Measurements from ENCODE around the gene ABCG2.
A peak's percentile ranks its signal among the peaks of the same experiment; 100 is the strongest.

Gene ABCG2

DNA sequence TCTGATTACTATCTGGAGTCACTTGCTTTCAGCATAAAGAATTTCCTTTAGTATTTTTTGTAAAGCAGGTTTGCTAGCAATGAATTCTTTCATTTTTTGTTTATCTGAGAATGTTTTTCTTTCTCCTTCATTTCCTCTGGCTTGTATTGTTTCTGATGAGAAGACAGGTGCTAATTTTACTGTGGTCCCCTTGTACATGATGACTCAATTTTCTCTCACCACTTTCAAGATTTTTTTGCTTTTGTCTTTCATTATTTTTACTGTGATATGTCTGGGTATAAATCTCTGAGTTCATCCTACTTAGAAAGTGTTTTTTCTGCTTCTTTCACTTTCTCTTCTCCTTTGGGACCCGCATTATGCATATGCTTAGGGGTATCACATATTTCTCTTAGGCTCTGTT is 88.4 kb downstream of the ABCG2 start:
- DNase-seq (ENCODE audit: low spot score) = no peak
- FAIRE-seq = no peak

GRCh38 chr4:88064410-88064809 is 94.0 kb downstream of the ABCG2 start:
- DNase-seq (ENCODE audit: low spot score) = no peak
- FAIRE-seq = no peak

DNA sequence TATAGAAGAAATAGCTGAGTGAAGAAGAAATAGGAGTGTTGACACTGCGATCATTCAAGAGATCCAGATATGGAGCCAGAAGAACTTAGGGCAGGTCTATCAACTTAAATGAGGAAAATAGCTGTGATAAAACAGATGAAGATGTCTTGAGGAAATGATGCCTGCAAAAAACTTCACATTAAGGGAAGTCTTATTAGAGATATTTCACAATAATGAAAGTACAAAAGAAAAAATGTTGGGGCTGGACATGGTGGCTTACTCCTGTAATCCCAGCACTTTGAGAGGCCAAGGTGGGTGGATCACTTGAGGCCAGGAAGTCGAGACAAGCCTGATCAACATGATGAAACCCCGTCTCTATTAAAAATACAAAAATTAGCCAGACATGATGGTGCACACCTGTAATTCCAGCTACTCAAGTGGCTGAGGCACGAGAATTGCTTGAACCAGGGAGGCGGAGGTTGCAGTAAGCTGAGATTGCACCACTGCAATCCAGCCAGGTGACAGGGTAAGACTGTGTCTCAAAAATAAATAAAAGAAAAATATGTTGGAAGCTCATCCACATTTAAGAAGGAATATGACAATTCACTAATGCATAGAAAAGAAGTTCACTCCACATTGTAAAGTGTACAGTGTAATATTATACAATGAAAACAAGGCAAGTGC is 94.7 kb downstream of the ABCG2 start:
- FAIRE-seq = no peak

DNA sequence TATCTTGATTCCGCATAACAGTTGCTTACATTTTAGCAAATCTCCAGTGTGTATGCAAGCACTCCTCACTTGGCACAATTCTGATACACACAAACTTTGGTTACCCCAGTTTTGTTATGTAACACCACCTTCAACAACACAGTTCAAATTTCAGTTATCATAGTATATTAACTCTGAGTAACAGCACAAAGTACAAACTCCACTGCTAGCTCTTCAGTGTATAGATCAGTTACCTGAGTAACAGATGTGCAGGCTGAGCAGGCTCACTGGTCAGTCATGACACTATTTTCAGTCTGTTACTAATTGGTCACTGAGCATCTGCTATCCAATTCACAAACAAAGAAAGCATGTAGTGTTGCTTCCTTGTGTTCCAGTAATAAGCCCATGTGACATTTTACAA is 95.6 kb downstream of the ABCG2 start:
- DNase-seq (ENCODE audit: low spot score) (no peak), FAIRE-seq (no peak)

More for the DNA sequence above, 94.7 kb downstream of the ABCG2 start:
- DNase-seq (ENCODE audit: low spot score) = no peak

GRCh38 chr4:88062311-88062710 is 96.1 kb downstream of the ABCG2 start:
- FAIRE-seq (no peak), DNase-seq (ENCODE audit: low spot score) (no peak)

DNA sequence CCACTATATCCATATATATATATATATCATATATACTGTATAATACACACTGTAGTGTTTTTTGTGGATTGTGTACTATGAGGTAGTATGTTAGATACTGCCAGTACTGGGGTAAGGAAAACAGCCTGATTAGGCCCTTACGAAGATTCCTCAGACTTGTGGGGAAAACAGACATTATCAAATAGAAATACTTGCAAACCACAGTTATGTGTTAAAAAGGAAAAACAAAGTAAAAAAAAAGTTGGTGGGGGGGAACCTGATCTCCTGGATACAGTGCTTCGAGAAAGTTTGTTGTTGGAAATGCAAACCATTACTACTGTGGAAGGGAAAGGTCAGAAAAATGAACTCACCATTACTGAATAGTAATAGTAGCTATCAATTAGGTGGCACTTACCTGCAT is 98.0 kb downstream of the ABCG2 start:
- FAIRE-seq = no peak

GRCh38 chr4:88059766-88060165 is 98.7 kb downstream of the ABCG2 start:
- FAIRE-seq (no peak), DNase-seq (ENCODE audit: low spot score) (no peak)

More for the DNA sequence above, 98.0 kb downstream of the ABCG2 start:
- no peak for DNase-seq (ENCODE audit: low spot score)

DNA sequence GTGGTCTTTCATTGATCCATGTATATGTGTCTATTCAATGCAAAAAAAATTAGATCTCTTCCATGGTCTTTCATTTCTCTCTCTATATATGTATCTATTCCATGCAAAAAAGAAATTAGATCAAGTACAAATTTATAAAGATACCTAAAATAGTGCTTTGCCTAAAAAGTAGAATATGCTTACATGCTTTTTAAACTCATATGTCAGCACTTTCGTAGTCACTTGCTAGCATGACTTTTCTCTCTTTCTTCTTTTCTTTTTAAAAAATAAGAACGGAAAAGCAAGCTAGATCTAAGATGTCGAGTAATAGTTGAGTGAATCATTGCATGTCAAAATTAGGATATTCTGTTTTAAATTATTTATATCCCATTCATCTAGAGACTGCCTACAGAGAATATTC is 100.1 kb downstream of the ABCG2 start:
- no peak for FAIRE-seq
- DNase-seq (ENCODE audit: low spot score) = no peak

DNA sequence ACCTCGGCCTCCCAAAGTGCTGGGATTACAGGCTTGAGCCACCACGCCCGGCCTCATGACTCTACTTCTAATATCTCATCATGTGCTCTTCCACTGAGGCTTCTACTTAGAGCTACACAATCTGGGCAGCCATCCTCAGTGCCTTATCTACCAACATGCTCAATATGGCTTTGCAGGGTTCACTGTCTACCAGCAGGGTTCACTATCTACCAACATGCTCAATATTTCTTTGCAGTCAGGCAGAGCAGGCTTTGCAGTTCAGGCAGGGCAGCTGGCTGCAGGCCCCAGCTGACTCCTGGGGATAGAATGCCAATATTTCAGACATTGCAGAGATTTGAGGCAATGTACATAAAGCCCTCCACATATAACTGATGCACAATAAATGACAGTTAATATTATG is 103.5 kb downstream of the ABCG2 start:
- DNase-seq (ENCODE audit: low spot score) (peak; percentile 35), FAIRE-seq (no peak)

GRCh38 chr4:88054229-88054628 is 104.2 kb downstream of the ABCG2 start:
- DNase-seq (ENCODE audit: low spot score) (peak; percentile 57), FAIRE-seq (peak; percentile 57)

DNA sequence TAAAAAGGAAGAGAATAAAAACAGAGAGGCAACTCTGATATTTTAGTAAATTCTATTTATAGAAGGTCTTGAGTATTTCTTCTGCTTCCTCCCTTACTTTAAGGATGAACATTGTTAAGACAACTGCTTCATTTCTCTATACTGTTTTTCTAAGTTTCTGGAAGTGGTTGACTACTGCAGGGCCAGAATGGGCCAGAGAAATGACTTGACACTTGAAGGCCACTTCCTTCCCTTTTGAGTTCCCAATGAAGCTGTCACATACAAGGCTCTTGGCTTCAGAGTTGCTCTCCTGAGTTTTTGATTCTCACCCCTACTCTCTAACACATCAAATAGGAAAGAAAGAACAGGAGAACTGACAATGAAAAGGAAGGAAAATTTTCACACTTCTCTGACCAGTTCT is 113.4 kb downstream of the ABCG2 start:
- no peak for FAIRE-seq
- no peak for DNase-seq (ENCODE audit: low spot score)

- DNase-seq (ENCODE audit: low spot score) (no peak), FAIRE-seq (no peak)
Measured at GRCh38 chr4:88043586-88044340, 114.7 kb downstream of the ABCG2 start.

GRCh38 chr4:88043001-88043400 is 115.4 kb downstream of the ABCG2 start:
- no peak for DNase-seq (ENCODE audit: low spot score)

DNA sequence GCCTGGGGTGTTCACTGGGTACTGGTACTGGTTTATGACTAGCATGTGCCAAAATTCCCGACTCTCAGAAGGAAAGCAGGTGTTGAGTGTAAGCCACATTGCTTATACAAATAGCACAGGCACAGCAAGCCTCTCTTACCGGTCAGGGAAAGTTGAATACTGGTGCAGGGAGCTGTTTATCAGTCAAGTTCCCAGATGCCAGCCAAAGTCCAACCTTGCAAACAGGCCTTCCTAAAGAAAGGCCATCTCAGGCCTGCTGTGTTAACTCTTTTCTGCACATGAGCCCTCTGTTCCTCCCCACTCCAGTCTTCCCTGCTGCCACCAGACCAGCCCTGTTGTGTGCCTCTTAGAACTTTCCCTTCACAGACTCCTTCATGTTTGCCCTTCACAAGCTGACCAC is 116.8 kb downstream of the ABCG2 start:
- DNase-seq (ENCODE audit: low spot score) = no peak
- FAIRE-seq = no peak

More at GRCh38 chr4:88043001-88043400, 115.4 kb downstream of the ABCG2 start:
- FAIRE-seq = no peak

GRCh38 chr4:88040707-88041106 is 117.7 kb downstream of the ABCG2 start:
- DNase-seq (ENCODE audit: low spot score) (no peak), FAIRE-seq (no peak)

Data from RCC 7860 (cell line).